DOHH2 (cell line): ENCODE results near the gene CDKN2AIPNL.

Experiments
- H3F3A ChIP-seq: fragments of 200-600 bp; sonication (generic), shearing (Covaris generic); 2 replicates; pipeline ENCODE4 v1.6.0; 2016; ENCODE audit warnings: antibody characterized with exemption, mild to moderate bottlenecking; ENCODE audit not compliant: control insufficient read depth, insufficient read depth
- H3K27ac ChIP-seq: fragments of 200-600 bp; sonication (generic); 2 replicates; pipeline ENCODE4 v1.5.1; 2014; ENCODE audit warnings: low read depth, mild to moderate bottlenecking, low read length, moderate library complexity
- H3K27me3 ChIP-seq: fragments of 200-600 bp; sonication (generic); 2 replicates; pipeline ENCODE4 v1.6.1; 2014; ENCODE audit warnings: mild to moderate bottlenecking, low read length, mixed read lengths; ENCODE audit not compliant: control insufficient read depth
- H3K36me3 ChIP-seq: fragments of 200-600 bp; sonication (generic); 2 replicates; pipeline ENCODE4 v1.6.1; 2014; ENCODE audit warnings: mild to moderate bottlenecking, low read length, moderate library complexity, mixed read lengths; ENCODE audit not compliant: control insufficient read depth
- H3K4me1 ChIP-seq: fragments of 200-600 bp; sonication (generic); 2 replicates; pipeline ENCODE4 v1.6.1; 2014; ENCODE audit warnings: mild to moderate bottlenecking, low read length, mixed read lengths; ENCODE audit not compliant: control insufficient read depth
- H3K4me2 ChIP-seq: fragments of 200-600 bp; sonication (generic); 2 replicates; pipeline ENCODE4 v1.6.0; 2014; ENCODE audit warnings: mild to moderate bottlenecking, low read length, moderate library complexity
- H3K4me3 ChIP-seq: fragments of 200-600 bp; sonication (generic); 2 replicates; pipeline ENCODE4 v1.5.1; 2014; ENCODE audit warnings: mild to moderate bottlenecking, low read length, mixed read lengths
- H3K79me2 ChIP-seq: fragments of 200-600 bp; sonication (generic); 2 replicates; pipeline ENCODE4 v1.6.1; 2014; ENCODE audit warnings: mild to moderate bottlenecking, low read length, mixed read lengths; ENCODE audit not compliant: control insufficient read depth
- H3K9me2 ChIP-seq: fragments of 200-600 bp; sonication (generic); replicated peaks from 2 replicates; pipeline ENCODE4 v1.6.1; 2014; ENCODE audit warnings: mild to moderate bottlenecking, low read length, mixed read lengths; ENCODE audit not compliant: control insufficient read depth
- H3K9me3 ChIP-seq: fragments of 200-600 bp; sonication (generic); 2 replicates; pipeline ENCODE4 v1.6.1; 2014; ENCODE audit warnings: antibody characterized with exemption, low read length, mixed read lengths; ENCODE audit not compliant: control insufficient read depth, insufficient read depth
- H4K20me1 ChIP-seq: fragments of 200-600 bp; sonication (generic); 2 replicates; pipeline ENCODE4 v1.6.0; 2014; ENCODE audit warnings: low read depth, mild to moderate bottlenecking, antibody characterized with exemption, low read length, moderate library complexity; ENCODE audit not compliant: control insufficient read depth, insufficient read depth
- EZH2phosphoT487 ChIP-seq: fragments of 200-600 bp; sonication (generic); IDR thresholded peaks from 2 replicates; pipeline ENCODE4 v1.6.1; 2017; ENCODE audit warnings: borderline replicate concordance, mild to moderate bottlenecking, antibody characterized with exemption, low read length, moderate library complexity, mixed read lengths
- TF ChIP-seq, protein P1 (sequence below): fragments of 200-600 bp; sonication (generic); IDR thresholded peaks from one replicate; pipeline ENCODE4 v1.5.1; 2014; ENCODE audit warnings: antibody characterized with exemption, mild to moderate bottlenecking, low read depth, low read length; ENCODE audit not compliant: poor library complexity, severe bottlenecking

CDKN2AIPNL gene

DNA sequence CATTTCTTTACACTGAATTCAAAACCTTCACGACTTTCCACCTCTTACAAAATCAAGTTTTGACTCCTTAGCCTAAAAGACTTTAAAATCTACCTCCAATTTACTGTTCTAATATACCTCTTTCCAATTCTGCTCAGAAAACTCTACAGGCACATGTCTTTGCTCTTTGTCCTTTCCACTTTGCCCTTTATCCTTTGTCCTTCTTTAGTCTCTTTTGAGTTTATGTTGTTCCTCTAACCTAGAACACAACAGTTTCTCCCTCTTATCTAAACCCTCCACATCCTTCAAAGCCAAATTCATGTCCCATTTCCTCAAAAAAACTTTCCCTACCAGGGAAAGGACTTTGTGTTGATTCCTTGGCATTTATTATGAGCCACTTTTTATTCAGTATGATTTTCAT lies 46.1 kb downstream of the CDKN2AIPNL start:
- no peaks in the 10 kb centered on the region for H3K9me2 ChIP-seq
- H3K4me2 ChIP-seq, result peak overlapping the region; percentile 74
- H3K27ac ChIP-seq, result no peak overlapping the region
- peaks cover 6% of the 10 kb centered on the region for H3F3A ChIP-seq
- H4K20me1 ChIP-seq, result no peaks in the 10 kb centered on the region
- no peak for TF ChIP-seq EZH2phosphoT487
- TF ChIP-seq, protein P1, sequence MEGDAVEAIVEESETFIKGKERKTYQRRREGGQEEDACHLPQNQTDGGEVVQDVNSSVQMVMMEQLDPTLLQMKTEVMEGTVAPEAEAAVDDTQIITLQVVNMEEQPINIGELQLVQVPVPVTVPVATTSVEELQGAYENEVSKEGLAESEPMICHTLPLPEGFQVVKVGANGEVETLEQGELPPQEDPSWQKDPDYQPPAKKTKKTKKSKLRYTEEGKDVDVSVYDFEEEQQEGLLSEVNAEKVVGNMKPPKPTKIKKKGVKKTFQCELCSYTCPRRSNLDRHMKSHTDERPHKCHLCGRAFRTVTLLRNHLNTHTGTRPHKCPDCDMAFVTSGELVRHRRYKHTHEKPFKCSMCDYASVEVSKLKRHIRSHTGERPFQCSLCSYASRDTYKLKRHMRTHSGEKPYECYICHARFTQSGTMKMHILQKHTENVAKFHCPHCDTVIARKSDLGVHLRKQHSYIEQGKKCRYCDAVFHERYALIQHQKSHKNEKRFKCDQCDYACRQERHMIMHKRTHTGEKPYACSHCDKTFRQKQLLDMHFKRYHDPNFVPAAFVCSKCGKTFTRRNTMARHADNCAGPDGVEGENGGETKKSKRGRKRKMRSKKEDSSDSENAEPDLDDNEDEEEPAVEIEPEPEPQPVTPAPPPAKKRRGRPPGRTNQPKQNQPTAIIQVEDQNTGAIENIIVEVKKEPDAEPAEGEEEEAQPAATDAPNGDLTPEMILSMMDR, result no peak
- H3K79me2 ChIP-seq, result peaks cover 37% of the 10 kb centered on the region
- H3K9me3 ChIP-seq, result no peaks in the 10 kb centered on the region
- H3K27me3 ChIP-seq, result no peaks in the 10 kb centered on the region
- 0 out of 2 replicates have a peak overlapping the region, but pooled peaks have one; percentile 5 for H3K4me3 ChIP-seq
- H3K4me1 ChIP-seq, result peaks cover 30% of the 10 kb centered on the region
- H3K36me3 ChIP-seq, result peaks cover 9% of the 10 kb centered on the region

DNA sequence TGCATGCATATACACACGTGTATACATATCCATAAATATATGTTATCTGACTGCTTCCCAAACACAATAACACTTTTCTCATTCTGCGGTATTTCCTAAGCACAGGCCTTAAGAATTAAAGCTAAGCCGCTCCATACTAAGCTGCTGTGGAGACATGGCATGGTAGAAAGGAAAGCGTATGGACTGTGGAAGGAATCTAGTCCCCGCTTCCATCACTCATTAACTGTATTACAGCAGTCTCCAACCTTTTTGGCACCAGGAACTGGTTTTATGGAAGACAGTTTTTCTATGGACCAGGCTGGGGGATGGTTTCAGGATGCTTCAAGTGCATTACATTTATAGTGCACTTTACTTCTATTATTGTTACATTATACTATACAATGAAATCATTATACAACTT lies 56.0 kb downstream of the CDKN2AIPNL start:
- Histone ChIP-seq H3K27ac (no peak overlapping the region), H3K27me3 (no peaks in the 10 kb centered on the region), H3K4me1 (no peaks in the 10 kb centered on the region), H3F3A (no peaks in the 10 kb centered on the region), H3K4me3 (no peak overlapping the region), H3K9me2 (no peaks in the 10 kb centered on the region), H3K36me3 (no peaks in the 10 kb centered on the region), H3K79me2 (no peaks in the 10 kb centered on the region), H4K20me1 (no peaks in the 10 kb centered on the region), H3K4me2 (no peak overlapping the region), H3K9me3 (no peaks in the 10 kb centered on the region)
- TF ChIP-seq, protein P1, result no peak
- TF ChIP-seq EZH2phosphoT487, result no peak
